GM18498 (cell line): ENCODE measurements around the gene ADGRD1.
A peak's percentile ranks its signal among the peaks of the same experiment; 100 is the strongest.

Source experiments
- ATAC-seq: cut with Tn5 transposase; IDR thresholded peaks from one replicate; pipeline ENCODE4 v1.9.1; 2021; ENCODE audit warnings: mild to moderate bottlenecking, moderate library complexity; ENCODE audit not compliant: unreplicated experiment

Gene ADGRD1

DNA sequence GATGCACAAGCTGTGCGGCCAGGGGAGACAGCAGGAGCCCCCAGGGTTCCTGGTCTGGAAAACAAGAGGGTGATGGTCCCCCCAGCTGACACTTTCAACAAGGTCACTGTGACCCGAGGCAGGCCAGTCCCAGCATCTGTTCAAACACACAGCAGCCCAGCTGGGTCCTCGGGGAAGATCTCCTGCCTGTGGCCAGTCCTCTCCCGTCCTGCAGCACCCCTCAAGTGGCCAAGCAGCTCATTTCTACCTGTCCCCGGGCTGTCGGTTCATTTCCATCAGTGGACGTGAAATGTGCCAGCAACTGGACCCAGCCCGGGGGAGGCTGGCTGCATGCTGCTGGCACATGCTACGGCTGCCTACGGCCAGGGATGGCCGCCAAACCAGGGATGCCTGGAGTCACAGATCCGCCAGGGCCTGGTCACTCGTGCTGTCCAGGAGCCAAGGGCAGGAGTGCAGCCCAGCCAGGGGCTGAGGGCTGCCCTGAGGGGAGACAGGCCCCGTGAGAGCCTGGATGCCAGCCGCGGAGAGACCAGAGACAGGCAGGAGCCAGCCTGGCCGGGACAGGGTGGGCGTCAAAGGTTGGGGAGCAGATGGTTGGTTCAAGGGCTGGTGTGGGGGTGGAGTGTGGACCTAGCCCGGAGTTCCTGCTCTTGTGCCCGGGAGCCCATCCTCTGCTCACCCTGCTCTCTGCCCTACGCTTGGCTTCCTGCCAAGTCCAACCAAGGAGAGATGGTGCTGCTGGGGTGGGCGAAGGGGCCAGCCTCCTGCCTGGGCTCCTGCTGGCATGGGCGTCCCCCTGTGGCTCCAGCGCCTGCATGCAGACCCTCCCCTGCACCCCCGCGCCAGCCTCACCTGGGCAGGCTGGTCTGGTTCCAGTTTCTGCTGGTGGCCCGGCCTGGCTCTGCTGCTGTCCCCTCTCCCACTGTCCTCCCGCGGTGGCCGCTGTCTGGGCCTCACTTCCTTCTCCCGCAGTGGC is 143.8 kb downstream of the ADGRD1 start:
- ATAC-seq, result no peak

DNA sequence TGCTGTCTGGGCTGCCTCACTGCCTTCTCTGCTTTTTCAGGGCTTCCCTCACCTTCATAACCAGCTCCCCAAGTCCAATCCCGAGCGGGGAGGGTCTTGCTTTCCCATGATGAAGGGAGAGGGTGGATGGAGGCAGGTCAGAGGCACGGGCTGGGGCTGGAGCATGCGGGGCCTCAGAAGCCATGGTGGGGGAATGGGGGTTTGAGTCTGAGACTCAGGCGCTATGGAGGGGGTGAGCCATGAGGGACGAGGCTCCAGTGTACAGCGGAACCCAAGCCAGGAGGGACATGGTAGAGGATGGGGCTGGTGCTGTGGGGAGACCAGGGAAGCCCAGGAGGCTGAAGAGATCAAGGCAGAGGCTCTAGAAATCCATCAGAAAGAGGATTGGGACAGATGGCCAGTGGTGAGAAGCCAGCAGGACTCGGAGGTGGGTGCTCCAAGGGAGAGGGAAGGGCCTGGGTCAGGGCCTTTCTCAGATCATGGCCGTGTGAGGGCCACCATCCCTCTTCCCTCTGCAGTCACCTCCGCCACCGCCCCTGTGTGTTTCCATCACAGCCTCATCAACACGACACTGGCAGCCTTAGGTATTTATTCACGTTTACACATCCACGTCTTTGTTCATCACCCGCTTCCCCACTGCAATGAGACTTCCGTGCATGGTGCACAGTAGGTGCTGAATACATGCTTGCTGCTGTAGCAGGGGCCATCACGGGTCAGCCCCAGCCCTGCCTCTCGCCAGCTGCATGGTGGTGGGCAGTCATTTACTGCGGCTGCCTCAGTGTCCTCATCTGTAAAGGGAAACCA is 144.7 kb downstream of the ADGRD1 start:
- no peak for ATAC-seq

DNA sequence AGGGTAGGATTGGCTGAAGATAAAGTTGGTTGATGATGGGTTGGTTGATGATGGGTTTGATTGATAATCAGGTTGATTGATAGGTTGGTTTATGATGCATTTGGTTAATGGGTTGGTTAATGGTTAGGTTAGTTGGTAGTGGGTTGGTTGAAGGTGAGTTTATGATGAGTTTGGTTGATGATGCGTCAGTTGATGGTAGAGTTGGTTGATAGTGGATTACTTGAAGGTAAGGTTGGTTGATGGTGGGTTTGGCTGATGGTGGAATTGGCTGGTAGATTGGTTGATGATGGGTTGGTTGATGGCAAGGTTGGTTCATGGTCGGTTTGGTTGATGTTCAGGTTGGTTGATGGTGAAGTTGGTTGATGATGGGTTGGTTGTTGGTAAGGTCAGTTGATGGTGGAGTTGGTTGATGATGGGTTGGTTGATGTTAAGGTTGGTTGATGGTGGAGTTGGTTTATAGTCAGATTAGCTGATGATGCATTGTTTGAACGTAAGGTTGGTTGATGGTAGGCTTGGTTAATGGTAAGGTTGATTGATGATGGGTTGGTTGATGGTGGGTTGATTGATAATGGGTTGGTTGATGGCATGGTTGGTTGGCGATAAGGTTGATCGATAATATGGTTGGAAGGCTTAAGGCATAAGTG is 146.4 kb downstream of the ADGRD1 start:
- ATAC-seq, result no peak

DNA sequence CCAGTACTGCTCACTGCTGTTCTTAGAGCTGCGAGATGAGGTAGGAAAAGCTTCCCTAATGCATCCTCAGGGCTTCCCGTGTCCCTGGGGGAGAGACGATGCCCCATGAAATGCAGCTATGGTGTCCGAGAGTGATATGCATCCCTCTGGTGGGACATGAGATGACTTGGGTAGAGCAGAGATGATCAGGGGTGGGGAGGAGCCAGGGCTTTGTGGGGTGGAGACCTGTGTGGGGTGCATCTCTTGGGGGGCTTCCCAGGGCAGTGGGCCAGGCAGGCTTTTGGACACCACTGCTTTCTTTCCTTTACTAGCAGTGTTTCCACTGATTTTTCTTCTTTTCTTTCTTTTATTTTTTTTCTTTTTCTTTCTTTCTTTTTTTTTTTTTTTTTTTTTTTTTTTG is 147.3 kb downstream of the ADGRD1 start:
- no peak for ATAC-seq

DNA sequence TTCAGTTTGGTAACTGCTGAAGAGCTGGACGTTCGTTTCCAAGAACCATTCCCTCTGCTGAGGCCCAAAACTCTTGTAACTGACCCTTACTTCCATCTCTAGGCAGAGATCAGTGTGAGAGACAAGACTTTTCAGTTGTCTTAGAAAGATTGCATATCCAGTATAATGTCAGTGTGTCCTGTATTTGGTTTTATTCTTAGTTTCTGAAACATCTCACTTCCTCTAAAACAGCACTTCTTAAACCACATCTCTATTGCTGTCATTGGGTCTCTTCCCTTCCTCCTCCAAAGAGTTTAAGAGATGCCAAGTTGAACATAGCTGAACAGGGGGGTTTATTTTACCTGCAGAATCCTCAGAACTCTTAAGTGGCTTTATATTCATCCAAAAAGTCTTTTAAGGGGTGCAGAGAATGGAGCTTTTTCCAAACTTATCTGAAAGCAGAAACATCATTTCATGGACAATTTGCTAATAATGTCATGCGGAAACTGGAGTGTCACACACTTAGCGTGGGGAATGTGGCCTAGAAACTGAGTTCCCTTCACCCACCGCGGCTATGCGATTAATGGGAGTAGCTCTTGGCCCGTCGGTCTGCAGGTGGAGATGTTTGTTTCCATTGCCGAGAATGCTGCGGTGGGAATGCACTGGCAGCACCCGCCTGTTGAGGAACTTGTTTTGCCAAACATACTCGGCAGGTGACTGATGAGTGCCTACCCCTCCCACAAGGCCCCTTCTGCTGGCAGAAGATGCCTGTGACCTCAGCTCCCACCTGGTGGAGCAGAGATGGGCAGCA is 148.2 kb downstream of the ADGRD1 start:
- peak; percentile 69 for ATAC-seq

DNA sequence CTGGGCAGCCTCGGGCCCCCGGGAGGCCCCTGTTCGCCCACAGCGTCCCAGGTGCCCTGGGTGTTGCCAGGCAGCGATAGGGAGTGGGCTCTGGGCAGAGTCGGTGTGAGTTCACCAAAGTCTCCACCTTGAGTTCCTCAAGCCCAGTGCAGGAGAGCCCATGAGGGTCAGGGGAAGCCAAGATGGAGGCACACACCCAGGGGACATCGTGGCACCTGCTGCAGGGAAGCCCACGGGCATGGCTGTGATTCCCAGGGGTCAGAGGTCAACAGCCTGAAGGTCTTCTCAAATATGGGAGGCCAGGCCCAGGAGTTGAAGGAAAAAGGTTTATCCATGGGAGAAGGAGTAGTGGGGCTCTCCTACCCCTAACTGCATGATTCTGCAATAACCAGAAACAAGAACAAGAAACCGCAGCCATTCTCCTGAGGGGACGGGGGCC is 148.8 kb downstream of the ADGRD1 start:
- ATAC-seq, result no peak

DNA sequence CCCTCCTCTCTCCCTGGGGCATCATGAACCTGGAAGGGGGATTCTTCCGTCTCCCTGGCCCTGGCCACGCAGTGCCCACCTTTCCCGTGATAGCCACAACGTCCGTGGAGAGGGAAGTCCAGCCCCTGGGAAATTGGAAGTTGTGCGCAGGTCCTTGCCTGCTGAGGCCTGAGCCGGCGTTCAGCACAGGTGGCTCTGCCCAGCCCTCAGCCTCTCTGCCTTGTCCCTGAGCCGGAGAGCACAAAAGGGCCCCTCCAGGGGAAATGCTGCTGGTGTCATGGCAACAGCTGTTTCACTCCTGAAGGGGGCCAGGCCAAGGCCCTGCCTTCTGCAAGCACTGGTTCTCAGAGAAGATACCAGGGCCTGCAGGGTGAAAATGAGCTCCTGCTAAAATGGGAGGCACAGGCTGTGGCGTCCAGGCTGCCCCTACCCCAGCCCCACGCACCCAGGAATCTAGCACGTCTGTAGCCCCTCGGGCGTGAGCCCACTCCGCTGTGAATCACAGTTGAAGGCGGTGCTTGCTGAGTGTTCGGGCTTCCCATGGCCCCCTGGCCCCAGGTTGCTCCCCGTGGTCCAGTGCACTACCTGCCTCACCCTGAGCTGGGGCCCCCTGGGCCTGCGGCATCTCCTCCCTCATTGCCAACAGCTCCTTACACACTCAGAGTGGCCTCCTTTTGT is 149.4 kb downstream of the ADGRD1 start:
- ATAC-seq, result peak; percentile 33

DNA sequence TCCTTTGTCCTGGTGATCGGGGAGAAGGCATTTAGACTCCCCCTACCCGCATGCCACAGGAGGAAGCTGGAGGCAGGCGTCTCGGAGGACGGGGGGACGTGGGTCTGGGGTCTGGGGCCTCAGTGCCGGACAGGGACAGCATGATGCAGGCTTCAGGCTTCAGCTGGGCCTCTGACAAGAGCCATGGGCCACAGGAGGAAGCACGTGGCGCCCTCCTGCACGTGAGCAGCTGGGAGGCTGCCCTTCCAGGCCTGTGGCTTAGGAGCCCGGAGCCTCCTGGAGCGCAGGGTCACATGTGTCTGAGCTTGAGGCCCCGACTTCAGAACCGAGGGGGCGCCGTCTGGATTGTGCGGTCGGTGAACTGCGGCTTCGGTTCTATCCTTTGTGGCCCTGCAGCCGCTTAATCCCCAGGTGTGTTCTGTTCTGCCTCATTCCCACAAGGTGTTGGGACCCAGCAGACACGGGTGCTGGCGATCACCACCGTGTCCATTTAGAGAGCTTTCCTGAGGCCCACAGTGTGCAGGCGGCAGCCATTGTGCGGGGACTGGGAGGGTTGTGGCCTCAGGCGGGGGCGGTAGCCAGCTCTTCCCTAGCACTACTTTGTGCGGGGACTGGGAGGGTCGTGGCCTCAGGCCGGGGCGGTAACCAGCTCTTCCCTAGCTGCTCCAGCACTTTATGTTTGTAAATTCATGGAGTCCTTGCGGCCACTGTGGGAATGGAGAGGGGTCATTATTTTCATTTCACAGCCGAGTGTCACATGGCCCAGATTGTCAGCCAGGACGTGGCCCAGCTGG is 150.2 kb downstream of the ADGRD1 start:
- no peak for ATAC-seq

DNA sequence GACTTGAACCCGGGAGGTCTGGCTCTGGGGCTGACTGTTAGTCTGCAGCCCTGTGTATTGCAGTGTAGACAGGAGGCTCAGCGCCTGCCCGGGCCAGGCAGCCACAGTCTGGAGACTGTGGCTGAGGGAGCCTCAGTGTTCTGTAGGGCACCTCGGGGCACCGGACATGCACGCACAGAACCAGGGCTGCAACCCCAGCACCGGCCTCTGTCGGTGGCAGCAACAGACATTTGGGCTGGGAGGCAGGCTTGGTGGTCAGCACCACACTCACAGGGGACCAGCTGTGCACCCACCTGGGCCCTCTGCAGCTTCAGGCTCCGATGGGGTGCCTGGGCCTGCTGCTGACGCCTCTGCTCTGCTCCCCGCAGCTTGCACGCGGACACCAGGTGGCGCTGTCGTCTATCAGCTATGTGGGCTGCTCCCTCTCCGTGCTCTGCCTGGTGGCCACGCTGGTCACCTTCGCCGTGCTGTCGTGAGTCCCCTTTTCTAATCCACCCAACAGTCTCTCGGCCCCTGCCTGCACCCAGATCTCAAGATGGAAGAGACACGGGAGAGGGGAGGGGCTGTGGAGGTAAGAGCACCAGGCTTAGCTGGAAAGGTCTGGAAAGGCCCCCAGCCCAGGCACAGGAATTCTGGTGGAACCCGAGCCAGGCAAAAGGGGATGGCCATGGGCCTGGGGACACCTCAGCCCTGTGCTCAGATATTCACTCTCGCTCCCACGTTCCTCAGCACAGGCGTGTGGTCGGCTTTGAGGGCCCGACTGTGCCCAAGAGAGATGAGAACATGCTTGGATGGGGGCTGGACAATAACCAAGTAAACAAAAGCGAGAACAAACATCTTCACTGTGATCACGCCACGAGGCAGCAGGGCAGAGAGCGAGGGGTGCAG is 151.0 kb downstream of the ADGRD1 start:
- peak; percentile 61 for ATAC-seq

DNA sequence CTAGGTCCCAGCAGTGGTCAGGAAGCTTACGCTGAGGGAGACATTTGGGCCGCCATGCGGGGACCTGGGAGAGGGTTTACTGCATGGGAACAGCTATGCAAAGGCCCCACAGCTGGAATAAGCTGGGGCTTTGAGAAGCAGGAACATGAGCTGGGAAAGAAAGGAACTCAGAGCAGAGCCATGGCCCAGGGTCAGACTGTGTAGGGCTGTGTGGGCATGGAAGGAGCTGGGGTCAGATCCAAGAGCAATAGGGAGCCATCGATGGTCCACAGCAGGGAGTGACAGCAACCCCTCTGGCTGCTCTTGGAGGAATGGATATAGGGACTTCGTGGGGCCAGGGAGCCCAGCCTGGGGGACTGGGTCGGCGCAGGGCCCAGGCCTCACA is 151.6 kb downstream of the ADGRD1 start:
- no peak for ATAC-seq

DNA sequence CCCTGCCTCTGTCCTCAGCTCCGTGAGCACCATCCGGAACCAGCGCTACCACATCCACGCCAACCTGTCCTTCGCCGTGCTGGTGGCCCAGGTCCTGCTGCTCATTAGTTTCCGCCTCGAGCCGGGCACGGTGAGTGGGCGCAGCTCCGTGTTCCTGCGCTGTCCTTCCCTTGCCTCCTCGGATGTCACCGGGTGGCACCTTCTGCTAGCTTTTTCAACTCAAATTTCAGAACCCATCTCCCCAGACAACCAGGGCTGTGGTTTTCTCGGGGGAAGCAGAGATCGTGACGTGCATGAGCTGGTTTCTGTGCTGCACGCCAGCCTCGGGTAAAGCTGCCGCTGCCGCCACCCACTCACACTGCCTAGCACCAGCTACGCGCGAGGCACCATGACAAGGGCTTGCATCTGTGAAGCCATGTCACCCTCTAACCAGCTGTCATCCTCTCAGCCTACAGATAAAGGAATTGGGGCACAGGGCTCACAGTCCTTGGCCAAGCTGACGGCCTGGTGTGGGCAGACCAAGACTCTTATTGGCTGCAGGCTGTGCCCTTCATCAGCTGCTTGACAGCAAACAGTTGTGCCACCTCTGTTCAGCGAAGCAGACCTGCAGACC is 152.1 kb downstream of the ADGRD1 start:
- peak; percentile 53 for ATAC-seq

DNA sequence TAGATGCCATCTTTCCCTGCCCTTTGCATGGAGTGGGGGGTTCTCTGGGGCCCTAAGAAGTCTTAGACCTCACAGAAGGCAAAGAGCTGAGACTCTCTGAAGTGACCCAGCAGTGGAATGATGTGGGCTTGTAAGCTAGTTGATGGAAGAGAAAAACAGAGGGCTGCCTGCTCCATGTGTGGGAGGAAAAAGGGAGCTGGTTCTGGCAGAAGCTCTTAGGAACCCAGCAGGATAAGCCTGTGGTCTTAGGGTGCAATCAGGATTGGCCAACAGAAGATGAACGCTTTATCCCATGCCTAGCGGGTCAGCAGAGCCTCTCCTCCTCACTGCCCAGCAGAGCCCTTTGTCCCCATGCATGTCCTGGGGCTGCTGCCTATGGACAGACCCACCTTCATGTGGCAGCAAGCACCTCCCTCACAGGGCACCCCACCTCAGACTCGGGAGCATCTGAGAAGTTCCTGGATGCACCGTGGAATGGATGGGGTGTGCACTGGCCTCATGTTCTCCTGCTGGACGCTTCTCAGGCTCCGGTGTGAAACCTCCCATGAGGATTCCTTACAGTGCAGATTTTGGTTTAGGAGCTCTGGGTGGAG is 152.7 kb downstream of the ADGRD1 start:
- no peak for ATAC-seq

DNA sequence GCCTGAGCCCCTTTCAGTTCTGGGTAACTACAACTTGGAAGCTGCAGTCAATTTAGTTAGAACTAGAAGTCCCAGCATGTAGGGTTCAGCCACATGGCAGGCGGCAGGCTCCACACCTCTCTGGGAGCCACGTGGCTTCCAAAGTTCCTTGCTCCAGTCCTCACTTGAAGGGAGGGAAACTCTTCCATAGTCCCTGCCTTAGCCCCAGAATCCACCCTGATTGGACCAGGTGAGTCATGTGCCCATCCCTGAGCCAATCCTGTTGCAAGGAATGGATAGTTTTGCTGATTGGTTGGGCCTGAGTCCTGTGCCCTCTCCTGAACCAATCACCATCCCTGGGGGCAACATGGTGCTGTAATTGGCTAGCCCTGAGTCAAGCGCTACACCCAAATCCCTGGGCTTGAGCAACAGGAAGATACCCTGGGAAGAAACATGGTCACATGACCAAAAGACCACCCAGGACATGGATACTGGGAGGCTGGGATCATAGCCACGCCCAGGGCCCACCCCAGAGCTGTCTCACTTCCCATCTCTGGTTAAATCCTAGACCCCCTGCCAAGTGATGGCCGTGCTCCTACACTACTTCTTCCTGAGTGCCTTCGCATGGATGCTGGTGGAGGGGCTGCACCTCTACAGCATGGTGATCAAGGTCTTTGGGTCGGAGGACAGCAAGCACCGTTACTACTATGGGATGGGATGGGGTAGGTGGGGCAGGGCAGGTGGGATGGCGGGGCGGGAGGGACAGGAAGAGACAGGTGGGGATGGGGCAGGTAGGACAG is 154.7 kb downstream of the ADGRD1 start:
- ATAC-seq, result no peak

DNA sequence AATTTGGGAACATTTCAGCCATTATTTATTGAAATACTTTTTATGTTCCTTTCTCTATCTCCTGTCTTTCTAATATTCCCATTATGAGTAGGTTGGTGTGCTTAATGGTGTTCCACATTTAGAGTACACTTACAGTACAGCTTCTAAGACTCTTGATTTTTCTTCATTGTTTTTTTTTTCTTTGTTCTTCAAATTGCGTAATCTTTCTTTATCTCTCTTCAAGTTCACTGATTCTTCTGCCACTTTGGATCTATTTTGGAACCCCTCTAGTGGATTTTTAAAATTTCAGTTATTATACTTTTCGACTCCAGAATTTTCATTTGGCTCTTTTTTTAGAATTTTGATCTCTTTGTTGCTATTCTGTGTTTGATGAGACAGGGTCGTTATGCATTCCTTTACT is 157.7 kb downstream of the ADGRD1 start:
- ATAC-seq, result no peak

DNA sequence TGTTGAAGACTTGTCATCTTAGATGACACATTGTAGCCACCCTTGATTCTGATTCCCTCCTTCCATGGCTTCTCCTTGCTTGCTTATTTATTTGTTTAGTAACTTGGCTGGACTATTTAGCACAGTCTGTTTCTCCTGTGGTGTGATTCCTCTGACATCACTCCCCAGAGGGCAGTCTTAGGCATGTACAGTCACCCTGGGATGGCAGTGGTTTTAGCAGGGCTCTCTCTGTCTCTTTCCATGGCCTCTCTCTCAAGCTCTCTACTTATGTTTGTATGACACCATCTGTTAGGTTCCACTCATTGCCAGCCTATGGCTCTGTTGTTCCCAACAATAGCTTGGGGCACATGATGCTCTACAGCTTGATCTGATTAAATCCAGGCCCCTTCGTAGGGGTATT is 158.3 kb downstream of the ADGRD1 start:
- ATAC-seq, result no peak

DNA sequence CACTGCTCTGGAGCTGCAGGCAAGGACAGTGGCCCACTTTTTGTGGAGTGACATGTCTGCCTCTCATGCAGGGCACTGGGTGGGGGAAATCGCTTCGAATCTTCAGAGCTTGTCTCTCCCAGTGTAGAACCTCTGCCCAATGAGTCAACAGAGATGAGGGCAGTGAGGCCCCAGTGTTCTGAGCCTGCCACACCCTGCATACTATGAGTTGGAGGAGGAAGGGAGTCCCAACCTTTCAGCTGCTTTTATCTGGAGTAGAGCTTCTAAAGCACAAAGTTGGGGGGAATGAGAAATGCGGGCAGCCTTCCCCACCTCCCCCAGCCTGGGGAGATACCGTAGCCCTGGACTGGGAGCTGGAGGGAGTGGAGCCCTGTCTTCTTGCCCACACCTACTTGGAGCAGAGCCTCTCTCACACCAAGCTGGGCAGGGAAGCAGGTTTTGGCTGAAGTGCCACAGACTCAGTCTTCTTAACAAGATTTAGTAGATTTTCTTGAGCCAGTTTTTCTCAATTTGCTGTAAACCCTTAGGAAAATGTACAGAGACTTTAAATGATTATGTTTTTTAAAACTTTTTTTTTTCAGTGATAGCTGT is 159.1 kb downstream of the ADGRD1 start:
- ATAC-seq, result no peak
